B cell (primary cell): Measurements from ENCODE around the gene TNIP1. TPM values are rescaled to one million over a fixed set of nuclear protein-coding genes. Genes with fewer than 3 reads are reported as not detected.

Source experiments
- ATAC-seq: fragments of 200-7000 bp; cut with Tn5 transposase; one replicate; pipeline ENCODE4 v1.10.0; 2021; ENCODE audit warnings: low read depth, mild to moderate bottlenecking, moderate number of reproducible peaks, moderate library complexity
- CTCF ChIA-PET: fragments of 350-600 bp; sonication (Branson Sonifier 250); formaldehyde crosslinking; loops from one replicate; lab custom pipeline; 2021; ENCODE audit warnings: antibody characterized with exemption, inconsistent platforms; lab: Charles Lee
- POLR2A ChIA-PET: fragments of 350-600 bp; sonication (Branson Sonifier 250); formaldehyde crosslinking; loops from one replicate; lab custom pipeline; 2021; ENCODE audit warnings: antibody characterized with exemption; lab: Charles Lee
- DNase-seq: peaks from one replicate; pipeline ENCODE4 v3.0.0; 2013
- H2AFZ ChIP-seq: 2 replicates; pipeline ENCODE4 v1.6.1; 2012; ENCODE audit warnings: mild to moderate bottlenecking, low read depth, low read length; ENCODE audit not compliant: insufficient read depth, poor library complexity, severe bottlenecking
- H3K27ac ChIP-seq, 2 donors: 1 replicate in 1 of 2; 2 replicates in 1 of 2; pipeline ENCODE4 v1.5.1; 2012 to 2013; ENCODE audit warnings: low read length in 2 of 2, mild to moderate bottlenecking in 2 of 2, moderate library complexity in 1 of 2
- H3K27me3 ChIP-seq, 4 experiments: fragments of 200-600 bp in 1 of 4; sonication (generic) in 1 of 4; replicated peaks in 1 of 4; 1 replicate in 2 of 4; 2 replicates in 2 of 4; pipeline versions ENCODE4 v1.6.1 to v1.7.0; 2013 to 2016; ENCODE audit warnings: low read length in 3 of 4, mild to moderate bottlenecking in 2 of 4, mixed read lengths in 1 of 4, moderate library complexity in 1 of 4; ENCODE audit not compliant: insufficient read depth in 4 of 4, control insufficient read depth in 3 of 4; ENCODE audit errors: control extremely low read depth in 1 of 4
- H3K36me3 ChIP-seq, 2 experiments: replicated peaks in 1 of 2; 1 replicate in 1 of 2; 2 replicates in 1 of 2; pipeline versions ENCODE4 v1.6.1 to v1.7.1; 2013; ENCODE audit warnings: low read length in 1 of 2; ENCODE audit not compliant: insufficient read depth in 2 of 2, control insufficient read depth in 1 of 2; ENCODE audit errors: control extremely low read depth in 1 of 2, extremely low read depth in 1 of 2
- H3K4me1 ChIP-seq, 2 donors: fragments of 200-600 bp in 1 of 2; sonication (generic) in 1 of 2; 1 replicate in 1 of 2; 2 replicates in 1 of 2; pipeline versions ENCODE4 v1.5.1 to v1.6.1; 2013 to 2017; ENCODE audit warnings: low read length in 2 of 2; ENCODE audit not compliant: control insufficient read depth in 2 of 2, insufficient read depth in 2 of 2
- H3K4me2 ChIP-seq: replicated peaks from 2 replicates; pipeline ENCODE3; 2012; ENCODE audit warnings: mild to moderate bottlenecking, low read depth, low read length; ENCODE audit not compliant: poor library complexity, severe bottlenecking
- H3K4me3 ChIP-seq, 5 experiments: fragments of 200-600 bp in 1 of 5; sonication (generic) in 1 of 5; 1 replicate in 3 of 5; 2 replicates in 2 of 5; pipeline versions ENCODE4 v1.5.1 to v1.7.0; 2011 to 2016; ENCODE audit warnings: low read length in 4 of 5, mild to moderate bottlenecking in 4 of 5, low read depth in 2 of 5, control low read depth in 1 of 5, moderate library complexity in 1 of 5; ENCODE audit not compliant: insufficient read depth in 1 of 5; ENCODE audit errors: control extremely low read depth in 1 of 5, extremely low read depth in 1 of 5
- H3K79me2 ChIP-seq: fragments of 200-600 bp; sonication (generic); one replicate; pipeline ENCODE4 v1.6.0; 2016; ENCODE audit warnings: low read length; ENCODE audit not compliant: control insufficient read depth, insufficient read depth
- H3K9ac ChIP-seq: fragments of 200-600 bp; sonication (generic); 2 replicates; pipeline ENCODE4 v1.6.1; 2017; ENCODE audit warnings: mild to moderate bottlenecking, low read length, moderate library complexity
- H3K9me3 ChIP-seq, 3 donors: one replicate each; pipeline versions ENCODE4 v1.6.1 to v1.7.1; 2013; ENCODE audit warnings: low read length in 2 of 3; ENCODE audit not compliant: control insufficient read depth in 2 of 3, insufficient read depth in 1 of 3; ENCODE audit errors: control extremely low read depth in 1 of 3
- H4K20me1 ChIP-seq: 2 replicates; pipeline ENCODE4 v1.6.0; 2012; ENCODE audit warnings: mild to moderate bottlenecking, low read length; ENCODE audit not compliant: insufficient read depth, control insufficient read depth, poor library complexity, severe bottlenecking
- H3K27ac Mint-ChIP-seq: one replicate; pipeline ENCODE4 v1.8.0; 2021; ENCODE audit warnings: mixed read lengths
- H3K27me3 Mint-ChIP-seq: one replicate; pipeline ENCODE4 v1.8.0; 2021; ENCODE audit warnings: mixed read lengths
- H3K4me1 Mint-ChIP-seq: one replicate; pipeline ENCODE4 v1.8.0; 2021; ENCODE audit warnings: mixed read lengths
- H3K4me3 Mint-ChIP-seq: one replicate; pipeline ENCODE4 v1.8.0; 2021; ENCODE audit warnings: mixed read lengths
- H3K9me3 Mint-ChIP-seq: one replicate; pipeline ENCODE4 v1.8.0; 2022; ENCODE audit warnings: mixed read lengths; ENCODE audit not compliant: insufficient read depth
- EZH2 ChIP-seq: IDR thresholded peaks from 2 replicates; pipeline ENCODE4 v1.6.1; 2012; ENCODE audit warnings: borderline replicate concordance, low read depth, mild to moderate bottlenecking, moderate library complexity, low read length; ENCODE audit not compliant: insufficient read depth, poor library complexity, severe bottlenecking
- WGBS: methylation state at CpG from one replicate; pipeline ENCODE4 v1.1.5; 2013; ENCODE audit warnings: missing lambda C conversion rate; ENCODE audit not compliant: insufficient coverage; 5-methylcytosine and 5-hydroxymethylcytosine counted together
- intact Hi-C: fragments of 100-400 bp; cut with micrococcal nuclease; formaldehyde crosslinking; loops from one replicate; pipeline ENCODE4 v1.10.0; 2022
- polyA plus RNA-seq: library from polyadenylated mRNA; depleted of rRNA; stranded (reverse); fragments of >200 nt; gene quantifications from 2 replicates; pipeline ENCODE4 v1.2.3, GENCODE V29; 2012
- total RNA-seq, 2 donors: library from RNA; stranded (reverse); fragments of 120-200 nt in 1 of 2; gene quantifications; 1 replicate in 1 of 2; 2 replicates in 1 of 2; pipeline versions ENCODE4 v1.2.3 to v1.2.4, GENCODE V29; 2013 to 2022
- TF ChIP-seq, protein P1 (sequence below): fragments of 200-600 bp; IDR thresholded peaks from one replicate; pipeline ENCODE4 v1.8.0; 2022; ENCODE audit warnings: antibody characterized with exemption, mild to moderate bottlenecking

Gene TNIP1
- total and polyA plus RNA-seq, 2 donors (not counting 1 experiment from before 2014, with no cell fraction given): 108 to 294 TPM

DNA sequence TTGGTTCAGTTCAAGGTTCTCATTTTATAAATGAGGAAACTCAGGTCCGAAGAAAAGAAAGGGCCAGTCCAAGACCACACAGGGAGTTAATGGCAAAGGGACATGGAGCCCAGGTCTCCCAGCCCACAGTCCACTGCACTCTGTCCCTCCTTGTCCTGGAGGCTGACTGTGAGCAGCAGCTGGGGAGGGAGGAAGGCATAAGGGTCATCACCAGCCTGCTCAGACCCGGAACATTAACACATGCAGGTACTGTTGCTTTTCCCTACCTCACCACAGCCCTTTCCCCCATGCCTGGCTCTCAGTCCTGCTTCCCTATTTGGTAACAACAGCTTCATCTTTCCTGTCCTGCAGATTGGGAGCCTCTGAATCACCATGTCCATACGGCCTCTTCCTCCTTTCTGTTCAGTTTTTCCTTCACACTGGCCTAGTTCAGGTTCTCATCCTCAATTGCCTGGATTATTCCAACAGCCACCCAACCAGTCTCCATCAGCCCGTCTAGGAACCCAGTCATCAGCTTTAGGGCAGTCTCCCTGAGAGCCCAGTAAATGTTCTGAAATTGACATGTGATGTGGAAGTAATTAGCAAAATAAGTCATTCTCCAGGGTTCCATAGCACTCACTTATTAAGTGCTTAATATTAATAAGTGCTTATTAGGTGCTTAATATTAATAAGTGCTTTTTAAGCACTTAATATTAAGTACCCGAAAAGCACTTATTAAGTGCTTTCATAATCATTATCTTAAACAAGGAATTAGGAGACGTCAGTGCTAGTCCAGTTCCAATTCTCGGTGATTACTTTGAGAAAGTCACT is 56.2 kb downstream of the TNIP1 start:
- WGBS: 100% methylated on average over 4 of the region's 7 CpGs
- Mint-ChIP-seq H3K9me3 (no peaks in the 10 kb centered on the region), H3K27ac (no peak overlapping the region)

DNA sequence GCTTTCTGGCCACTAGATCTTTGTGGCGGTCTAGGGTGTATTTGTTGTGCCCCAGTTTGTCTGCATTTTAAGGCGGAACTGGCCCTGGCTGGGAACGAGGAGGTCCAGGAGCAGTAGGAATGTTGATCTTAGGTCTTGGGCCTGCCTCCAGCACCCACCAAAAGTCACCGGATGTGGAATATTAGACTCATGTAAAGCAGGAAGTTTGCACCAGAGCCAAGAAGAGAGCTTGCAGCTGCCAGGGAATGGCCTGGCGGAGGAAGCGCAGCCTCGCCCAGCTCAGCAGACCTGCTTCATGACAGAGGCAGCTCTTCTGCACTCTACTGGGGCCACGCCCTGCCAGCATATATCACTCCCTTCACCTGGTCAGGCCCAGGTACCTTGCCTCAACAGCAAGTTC is 57.2 kb downstream of the TNIP1 start:
- H3K27ac ChIP-seq: no peak overlapping the region
- ATAC-seq: no peak
- H3K4me1 ChIP-seq: peaks cover 15% of the 10 kb centered on the region in 2 donors
- Mint-ChIP-seq H3K4me1 (peaks cover 17% of the 10 kb centered on the region), H3K9me3 (no peaks in the 10 kb centered on the region), H3K27me3 (no peaks in the 10 kb centered on the region), H3K4me3 (no peak overlapping the region), H3K27ac (no peak overlapping the region)
- H3K36me3 ChIP-seq: peaks cover 0 to 17% of the 10 kb centered on the region in 2 experiments
- TF ChIP-seq, protein P1, sequence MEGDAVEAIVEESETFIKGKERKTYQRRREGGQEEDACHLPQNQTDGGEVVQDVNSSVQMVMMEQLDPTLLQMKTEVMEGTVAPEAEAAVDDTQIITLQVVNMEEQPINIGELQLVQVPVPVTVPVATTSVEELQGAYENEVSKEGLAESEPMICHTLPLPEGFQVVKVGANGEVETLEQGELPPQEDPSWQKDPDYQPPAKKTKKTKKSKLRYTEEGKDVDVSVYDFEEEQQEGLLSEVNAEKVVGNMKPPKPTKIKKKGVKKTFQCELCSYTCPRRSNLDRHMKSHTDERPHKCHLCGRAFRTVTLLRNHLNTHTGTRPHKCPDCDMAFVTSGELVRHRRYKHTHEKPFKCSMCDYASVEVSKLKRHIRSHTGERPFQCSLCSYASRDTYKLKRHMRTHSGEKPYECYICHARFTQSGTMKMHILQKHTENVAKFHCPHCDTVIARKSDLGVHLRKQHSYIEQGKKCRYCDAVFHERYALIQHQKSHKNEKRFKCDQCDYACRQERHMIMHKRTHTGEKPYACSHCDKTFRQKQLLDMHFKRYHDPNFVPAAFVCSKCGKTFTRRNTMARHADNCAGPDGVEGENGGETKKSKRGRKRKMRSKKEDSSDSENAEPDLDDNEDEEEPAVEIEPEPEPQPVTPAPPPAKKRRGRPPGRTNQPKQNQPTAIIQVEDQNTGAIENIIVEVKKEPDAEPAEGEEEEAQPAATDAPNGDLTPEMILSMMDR: no peak
- TF ChIP-seq EZH2: no peak
- no peak overlapping the region for H3K4me2 ChIP-seq
- H3K79me2 ChIP-seq: no peaks in the 10 kb centered on the region
- no peak overlapping the region for H2AFZ ChIP-seq
- H3K9me3 ChIP-seq: no peaks in the 10 kb centered on the region
- H3K4me3 ChIP-seq: no peak overlapping the region
- peaks cover 0 to 5% (median 0%) of the 10 kb centered on the region in 4 experiments for H3K27me3 ChIP-seq
- CTCF ChIA-PET: no interaction called here
- no peak overlapping the region for H3K9ac ChIP-seq
- no peak for DNase-seq
- intact Hi-C loops: no loop called here
- 89% methylated on average over 8 of the region's 8 CpGs for WGBS
- no peaks in the 10 kb centered on the region for H4K20me1 ChIP-seq
- POLR2A ChIA-PET: no interaction called here

More for the DNA sequence above, 56.2 kb downstream of the TNIP1 start:
- Histone ChIP-seq H2AFZ (no peak overlapping the region), H3K4me1 (peaks cover 15% of the 10 kb centered on the region in 2 donors), H3K4me2 (no peak overlapping the region), H3K9ac (no peak overlapping the region), H3K9me3 (no peaks in the 10 kb centered on the region), H3K27me3 (peaks cover 0 to 5% (median 0%) of the 10 kb centered on the region in 4 experiments), H3K36me3 (peaks cover 0 to 26% of the 10 kb centered on the region in 2 experiments), H3K4me3 (no peak overlapping the region), H3K27ac (no peak overlapping the region), H3K79me2 (no peaks in the 10 kb centered on the region), H4K20me1 (no peaks in the 10 kb centered on the region)
- ATAC-seq (no peak), DNase-seq (no peak)
- ChIA-PET CTCF (no interaction called here), POLR2A (no interaction called here)
- intact Hi-C loops: no loop called here
- TF ChIP-seq EZH2: no peak
- TF ChIP-seq, protein P1: no peak
- no peak overlapping the region for H3K4me3 Mint-ChIP-seq
- H3K4me1 Mint-ChIP-seq: peaks cover 17% of the 10 kb centered on the region
- no peaks in the 10 kb centered on the region for H3K27me3 Mint-ChIP-seq
